Midbrain (tissue), 1 donor: ENCODE measurements around the gene CCDC127.

Experiments
- DNase-seq: peaks from one replicate; lab custom pipeline; 2025; lab: John Stamatoyannopoulos, UW

CCDC127 gene

DNA sequence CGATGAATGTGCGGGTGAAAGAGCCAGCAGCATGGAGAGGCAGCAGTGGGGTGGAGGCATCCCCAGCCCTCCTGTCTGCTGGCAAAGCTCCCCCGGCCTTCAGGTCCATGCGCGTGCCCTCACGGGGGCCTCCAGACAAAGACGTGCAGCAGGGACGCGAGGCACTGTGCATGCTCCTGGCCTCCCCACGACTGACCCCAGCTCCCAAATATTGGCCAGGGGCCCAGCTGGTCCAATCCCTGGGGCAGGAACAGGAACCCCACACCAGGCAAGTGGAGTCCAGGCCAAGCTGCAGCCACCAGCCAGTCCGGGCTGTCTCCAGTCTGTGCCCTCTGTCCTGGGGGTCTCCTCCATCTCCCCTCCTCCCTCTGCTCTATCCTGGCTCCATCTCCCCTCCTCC is 60.2 kb downstream of the CCDC127 start:
- no peak for DNase-seq

DNA sequence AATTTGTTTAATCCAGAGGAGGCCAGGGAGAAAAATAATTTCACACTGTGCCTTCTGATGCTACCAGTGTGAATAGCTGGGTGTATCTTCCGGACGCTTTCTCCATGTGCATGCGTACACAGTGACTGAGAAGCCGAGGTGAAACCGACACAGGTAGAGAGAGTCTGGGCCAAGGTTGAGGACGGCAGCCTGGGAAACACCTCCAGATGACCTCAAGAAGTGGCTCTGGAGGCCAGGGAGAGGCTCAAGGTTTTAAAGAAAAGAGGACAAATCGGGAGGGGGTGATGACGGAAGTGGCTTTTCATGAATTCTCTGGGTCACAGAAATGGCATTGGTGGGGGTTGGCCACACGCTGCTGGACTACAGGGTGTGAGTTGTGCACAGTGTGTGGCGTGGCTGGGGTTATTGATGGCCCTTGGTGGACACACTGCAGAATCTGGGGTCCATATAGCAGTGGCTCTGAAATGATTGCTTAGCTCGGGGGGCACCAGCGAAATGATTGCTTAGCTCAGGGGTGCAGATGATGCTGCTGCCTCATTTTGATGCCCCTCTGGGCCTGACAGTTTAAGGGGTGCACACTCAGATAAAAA is 60.7 kb downstream of the CCDC127 start:
- no peak for DNase-seq

DNA sequence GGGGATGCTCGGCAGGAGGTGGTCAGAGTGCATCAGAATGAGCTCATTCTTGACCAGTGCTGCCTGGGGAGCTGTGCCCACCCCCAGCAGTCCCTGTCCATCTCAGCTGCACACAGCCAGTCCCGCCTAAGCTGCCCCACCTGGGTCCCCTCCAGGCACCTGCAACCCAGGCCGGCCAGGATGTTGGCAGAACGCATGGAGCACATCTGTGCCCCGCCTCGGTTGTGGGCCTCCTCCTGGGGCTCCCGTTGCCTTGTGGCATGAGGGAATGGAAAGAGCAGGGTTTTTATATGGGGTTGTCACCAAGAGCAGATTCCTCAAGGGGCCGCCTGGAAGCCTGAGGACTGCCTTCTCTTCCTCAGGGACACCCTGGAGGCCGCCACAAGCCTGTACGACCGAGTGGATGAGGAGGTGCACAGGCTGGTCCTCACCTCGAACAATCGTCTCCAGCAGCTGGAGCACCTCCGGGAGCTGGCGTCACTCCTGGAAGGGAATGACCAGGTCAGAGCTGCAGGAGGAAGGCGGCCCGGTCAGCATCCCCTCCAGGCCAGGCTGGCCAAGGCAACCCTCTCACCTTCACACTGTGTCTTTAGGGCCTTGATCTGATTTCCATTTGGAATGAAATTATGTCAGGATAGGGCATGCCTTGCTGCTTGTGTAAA is 61.4 kb downstream of the CCDC127 start:
- DNase-seq: no peak

DNA sequence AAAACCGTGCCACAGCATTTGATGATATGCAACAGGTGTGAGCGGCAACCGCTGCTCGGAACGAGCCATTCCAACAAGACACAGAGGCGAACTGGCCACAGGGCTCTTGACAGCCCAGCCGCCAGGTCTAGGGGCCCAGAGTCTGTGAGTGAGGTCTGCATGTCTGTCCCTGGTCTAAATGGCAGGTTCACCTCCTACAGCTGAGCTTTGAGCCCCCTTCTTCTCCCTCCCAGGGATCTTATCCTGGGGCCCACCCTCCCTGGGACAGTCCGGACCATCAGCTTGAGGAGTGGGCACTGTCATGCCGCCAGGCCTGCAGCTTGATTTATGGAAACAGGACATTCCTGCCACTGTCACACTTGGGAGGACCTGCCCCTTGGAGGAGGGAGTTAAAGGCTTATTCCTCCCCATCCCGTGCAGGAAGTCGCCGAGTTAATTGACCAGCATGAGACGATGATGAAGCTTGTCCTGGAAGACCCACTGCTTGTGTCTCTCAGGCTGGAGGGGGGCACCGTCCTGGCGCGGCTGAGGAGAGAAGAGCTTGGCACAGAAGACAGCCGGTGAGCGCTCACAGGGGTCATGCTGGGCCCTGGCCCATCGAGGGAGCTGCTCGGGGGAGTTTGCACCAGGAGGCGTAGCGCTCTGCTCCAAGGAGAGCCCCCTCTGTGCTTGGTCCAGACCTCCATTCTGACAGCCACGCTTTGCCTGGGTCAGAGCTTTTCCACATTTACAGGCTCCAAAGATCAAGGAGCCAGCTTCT is 62.1 kb downstream of the CCDC127 start:
- DNase-seq: no peak

DNA sequence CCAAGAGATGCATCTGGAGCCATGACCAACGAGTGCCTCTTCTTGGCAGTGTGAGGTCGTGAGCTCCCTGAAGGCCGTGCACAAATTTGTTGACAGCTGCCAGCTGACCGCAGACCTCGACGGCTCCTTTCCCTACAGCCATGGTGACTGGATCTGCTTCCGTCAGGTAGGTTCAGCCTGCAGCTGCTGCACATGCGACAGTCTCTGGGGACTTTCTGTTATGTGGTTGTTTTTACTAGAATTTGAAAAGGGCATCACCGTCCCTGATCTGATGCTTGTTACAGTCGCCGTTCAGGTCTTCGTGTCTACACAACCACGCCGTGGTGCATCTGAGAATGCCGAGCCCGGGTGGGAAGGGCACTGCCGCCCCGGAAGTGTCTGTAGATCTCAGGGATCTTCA is 63.1 kb downstream of the CCDC127 start:
- no peak for DNase-seq

DNA sequence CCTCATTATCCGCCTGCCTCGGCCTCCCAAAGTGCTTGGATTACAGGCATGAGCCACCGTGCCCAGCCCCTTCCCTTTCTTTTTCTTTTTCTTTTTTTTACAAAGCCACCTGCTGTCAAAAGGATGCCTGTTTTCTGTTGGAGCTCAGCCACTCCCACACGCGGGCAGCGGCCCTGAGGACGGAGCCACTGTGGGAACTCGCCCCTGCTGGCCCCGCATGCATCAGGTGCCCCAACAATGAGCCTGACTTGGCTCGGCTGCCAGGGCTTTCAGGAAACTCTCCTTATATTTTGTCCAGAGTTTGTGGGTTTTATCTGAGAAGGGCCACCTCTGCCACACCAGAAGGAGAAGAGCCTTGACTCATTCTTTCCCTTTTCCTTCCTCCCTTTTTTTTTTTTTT is 63.7 kb downstream of the CCDC127 start:
- DNase-seq: no peak

DNA sequence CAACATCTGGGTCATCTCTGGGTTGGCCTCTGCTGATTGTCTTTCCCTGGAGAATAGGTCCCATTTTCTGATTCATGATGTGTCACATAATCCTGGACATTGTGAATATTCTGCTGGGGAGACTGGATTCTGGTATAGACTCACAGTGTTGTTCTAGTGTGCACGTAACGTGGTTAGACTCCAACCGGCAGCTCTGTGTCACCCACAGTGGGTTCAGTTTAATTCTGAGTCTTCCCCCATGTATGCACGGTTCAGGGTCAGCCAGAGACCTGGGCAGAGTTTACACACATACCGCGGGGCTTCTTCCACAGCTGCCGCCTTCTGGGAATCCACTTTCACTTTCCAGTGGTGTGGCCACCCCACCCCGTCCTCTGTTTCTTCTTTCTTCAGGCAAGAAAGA is 64.7 kb downstream of the CCDC127 start:
- DNase-seq: no peak

DNA sequence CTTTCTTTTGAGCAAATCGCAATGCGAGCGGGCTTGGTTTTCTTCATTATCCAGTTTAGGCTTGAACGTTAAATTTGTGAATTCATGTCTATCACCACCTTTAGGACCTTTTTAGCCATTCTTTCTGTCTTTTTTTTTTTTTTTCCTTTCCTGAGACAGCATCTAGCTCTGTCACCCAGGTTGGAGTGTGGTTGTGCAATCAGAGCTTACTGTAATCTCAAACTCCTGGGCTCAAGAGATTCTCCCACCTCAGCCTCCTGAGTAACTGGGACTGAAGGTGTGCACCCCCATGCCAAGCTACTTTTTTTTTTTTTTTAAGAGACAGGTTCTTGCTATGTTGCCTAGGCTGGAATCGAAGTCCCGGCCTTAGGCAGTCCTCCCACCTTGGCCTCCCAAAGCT is 65.9 kb downstream of the CCDC127 start:
- no peak for DNase-seq

DNA sequence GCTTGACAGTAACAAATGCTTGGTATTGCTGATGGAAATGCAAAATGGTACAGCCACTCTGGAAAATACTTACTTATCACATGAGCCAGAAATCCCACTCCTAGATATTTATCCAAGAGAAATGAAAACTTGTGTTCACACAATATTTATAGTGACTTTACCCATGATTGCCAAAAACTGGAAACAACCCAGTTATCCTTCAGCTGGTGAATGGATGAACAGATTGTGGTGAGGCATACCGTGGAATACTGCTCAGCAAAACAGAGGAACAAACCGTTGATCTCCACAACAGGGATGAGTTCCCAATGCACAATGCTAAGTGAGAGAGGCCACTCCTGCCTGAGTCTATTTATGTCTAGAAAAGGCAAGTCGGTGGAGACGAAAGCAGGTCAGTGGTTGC is 67.2 kb downstream of the CCDC127 start:
- no peak for DNase-seq

DNA sequence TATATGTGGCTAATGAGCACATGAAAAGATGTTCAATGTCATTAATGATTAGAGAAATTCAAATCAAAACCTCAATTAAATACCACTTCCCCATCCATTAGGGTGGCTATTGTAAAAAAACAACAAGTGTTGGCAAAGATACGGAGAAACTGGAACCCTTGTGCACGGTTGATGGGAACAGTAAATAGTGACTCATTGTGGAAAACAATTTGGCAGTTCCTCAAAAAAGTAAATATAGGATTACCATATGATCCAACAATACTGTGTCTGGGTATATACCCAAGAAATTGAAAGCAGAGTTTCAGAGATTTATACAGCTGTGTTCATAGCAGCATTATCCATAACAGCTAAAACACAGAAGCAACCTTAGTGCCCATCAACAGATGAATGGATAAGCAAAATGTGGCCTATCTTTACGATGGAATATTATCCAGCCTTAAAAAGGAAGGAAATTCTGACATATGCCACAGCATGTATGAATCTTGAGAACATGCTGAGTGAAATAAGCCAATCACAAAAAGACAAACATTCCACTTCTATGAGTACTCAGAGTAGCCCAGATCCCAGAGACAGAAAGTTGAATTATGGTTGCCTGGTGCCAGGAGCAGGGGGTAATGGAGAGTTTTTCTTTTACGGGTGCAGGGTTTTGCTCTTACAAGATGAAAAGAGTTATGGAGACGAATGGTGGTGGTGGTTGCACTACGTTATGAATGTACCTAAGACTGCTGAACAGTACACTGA is 68.0 kb downstream of the CCDC127 start:
- DNase-seq: no peak

DNA sequence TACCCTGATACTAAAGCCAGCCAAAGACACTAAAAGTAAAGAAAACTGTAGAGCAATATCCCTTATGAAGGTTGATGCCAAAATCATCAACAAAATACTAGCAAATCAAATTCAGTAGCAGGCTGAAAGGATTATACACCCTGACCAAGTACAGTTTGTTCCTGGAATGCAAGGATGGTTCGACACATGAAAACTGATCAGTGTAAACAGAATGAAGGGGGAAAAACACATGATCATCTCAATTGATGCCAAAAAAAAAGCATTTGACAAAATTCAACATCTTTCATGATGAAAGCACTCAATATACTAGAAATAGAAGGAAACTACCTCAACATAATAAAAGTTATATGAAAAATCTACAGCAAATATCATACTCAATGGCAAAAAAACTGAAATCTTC is 70.2 kb downstream of the CCDC127 start:
- DNase-seq: no peak
